Globus pallidus (tissue), 1 donor: ENCODE results near the gene CDH22.

ENCODE experiments used
- DNase-seq: peaks from one replicate; pipeline ENCODE4 v3.0.0-alpha.2; 2015; ENCODE audit warnings: low spot score

The CDH22 gene

GRCh38 chr20:46343348-46343974 lies 35.2 kb upstream of the CDH22 start:
- no peak for DNase-seq

GRCh38 chr20:46342451-46343347 lies 34.4 kb upstream of the CDH22 start:
- DNase-seq: no peak

GRCh38 chr20:46342010-46342378 lies 33.7 kb upstream of the CDH22 start:
- DNase-seq: no peak

DNA sequence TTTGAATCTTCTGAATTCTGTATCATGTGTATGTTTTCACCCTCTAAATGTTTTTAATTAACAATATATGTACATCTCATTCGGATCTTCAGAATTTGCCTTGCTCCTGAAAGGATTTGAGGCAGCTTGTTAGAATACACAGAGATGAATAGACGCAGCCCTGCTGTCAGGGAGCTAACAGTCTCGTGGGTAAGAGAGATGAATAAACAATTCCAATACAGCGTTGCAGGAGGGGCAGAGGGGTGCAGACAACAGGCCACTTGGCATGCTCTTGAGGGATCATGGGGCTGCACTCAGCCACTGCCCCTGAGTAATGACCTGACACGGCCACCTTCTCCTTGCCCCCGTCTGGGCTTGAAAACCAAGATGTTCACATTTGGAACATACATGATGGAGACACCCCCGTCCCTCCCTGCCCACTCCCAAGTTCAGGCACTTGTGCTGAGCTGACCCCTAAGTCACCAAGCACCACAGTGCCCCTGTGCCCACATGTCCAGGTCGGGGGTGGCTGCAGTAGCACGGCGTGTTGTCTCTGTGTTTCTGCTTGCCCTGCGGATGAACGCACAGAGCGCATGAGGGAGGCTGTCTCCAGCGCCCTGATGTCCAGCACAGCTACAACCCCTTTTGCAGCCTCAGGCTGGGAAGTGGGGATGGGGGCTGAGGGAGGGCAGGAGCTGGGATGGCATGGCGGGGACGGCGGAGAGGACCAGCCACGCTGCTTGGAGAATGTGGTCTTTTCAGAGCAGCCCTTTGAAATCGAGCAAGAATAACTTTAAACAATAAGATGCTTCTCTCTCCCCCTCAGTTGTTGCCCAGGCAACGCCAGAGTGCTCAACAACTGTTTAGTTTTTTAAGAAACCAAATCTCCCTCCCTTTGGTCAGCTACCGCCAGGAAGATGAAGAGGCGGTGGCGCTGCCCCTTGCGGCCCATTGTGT lies 33.0 kb upstream of the CDH22 start:
- no peak for DNase-seq

DNA sequence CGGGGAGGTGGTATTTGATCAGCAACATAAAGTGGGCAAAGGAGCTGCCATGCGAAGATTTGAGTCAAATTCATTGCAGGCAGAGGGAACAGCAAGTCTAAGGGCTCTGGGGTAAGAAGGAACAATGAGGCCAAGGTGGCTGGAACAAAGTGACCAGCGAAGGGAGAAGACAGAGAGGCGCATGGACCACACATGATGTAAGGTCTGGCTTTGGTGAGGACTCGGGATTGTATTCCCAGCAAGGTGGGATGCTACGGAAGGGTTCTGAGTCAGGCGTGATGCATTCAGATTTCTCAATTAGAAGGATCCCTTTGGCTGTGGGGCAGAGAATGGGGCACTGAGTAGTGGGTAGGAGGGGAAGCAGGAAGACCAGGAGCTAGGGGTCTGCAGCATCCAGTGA lies 30.7 kb upstream of the CDH22 start:
- DNase-seq: no peak

- no peak for DNase-seq
Observed at GRCh38 chr20:46336735-46337134, 28.4 kb upstream of the CDH22 start.

- no peak for DNase-seq
Observed at GRCh38 chr20:46334303-46334904, 26.1 kb upstream of the CDH22 start.

- no peak for DNase-seq
Observed at GRCh38 chr20:46333161-46333991, 25.1 kb upstream of the CDH22 start.

DNA sequence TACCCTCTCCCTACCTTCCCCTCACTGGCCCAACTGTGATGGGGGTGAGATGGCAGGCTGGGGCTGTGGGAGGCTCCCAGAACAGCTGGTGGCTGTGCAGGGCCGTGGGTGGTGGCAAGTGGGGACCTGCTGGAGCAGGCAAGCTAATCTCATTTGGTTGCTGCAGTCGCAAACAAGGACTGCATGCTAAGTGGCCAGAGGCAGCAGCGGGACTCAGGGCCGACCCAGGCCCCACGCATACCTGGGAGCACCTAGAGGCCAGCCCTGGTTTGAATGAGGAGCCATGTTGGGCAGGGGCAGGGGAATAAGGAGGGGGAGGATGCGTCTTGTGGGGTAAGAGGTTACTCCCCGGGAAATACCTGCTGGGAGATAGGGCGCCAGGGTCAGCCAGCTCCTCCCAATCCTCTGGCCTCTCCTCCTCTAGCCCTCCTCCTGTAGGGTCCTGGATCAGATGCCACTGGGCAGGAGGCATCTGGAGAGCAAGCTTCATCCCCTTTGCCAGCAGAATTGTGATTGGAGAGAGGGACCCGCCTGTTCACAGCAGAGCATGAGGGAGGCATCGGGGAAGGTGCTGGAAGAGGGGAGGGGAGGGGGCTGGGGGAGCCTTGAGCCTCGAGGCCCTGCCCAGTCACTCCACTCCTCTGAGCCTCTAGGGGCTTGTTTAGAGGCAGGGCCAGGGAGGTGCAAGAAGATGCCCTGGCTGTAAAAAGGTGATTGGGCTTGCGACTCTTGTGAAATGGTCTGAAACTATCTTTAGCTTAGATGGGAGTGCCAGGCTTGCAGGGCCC lies 24.3 kb upstream of the CDH22 start:
- no peak for DNase-seq

DNA sequence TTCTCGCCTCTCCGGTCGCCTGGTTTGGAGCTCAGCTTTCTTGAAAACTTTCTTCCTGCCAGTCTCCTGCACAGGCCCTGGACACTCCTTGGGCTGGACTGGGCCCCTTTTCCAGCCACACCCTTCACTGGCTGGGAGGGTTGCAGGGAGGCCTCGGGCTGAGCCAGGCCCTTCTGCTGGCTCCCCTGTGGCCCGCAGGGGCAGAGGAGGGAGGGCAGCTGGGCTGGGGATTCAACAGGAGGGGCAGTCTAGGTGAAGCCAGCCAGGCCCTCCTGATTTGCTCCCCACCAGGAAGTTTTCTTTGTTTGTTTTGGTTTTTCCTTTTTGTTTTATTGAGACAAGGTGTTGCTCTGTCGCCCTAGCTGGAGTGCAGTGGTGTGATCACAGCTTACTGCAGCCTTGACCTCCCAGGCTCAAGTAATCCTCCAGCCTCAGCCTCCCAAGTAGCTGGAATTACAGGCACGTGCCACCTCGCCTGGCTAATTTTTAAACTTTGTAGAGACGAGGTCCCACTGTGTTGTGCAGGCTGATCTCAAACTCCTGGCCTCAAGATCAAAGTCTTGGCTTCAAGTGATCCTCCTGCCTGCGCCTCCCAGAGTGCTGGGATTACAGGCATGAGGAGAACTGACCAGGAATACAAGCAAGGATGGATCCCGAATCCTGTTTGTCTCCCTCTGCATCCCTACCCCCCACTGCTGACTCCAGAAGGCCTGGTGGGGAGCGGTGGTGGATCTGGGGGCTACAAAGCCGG lies 23.5 kb upstream of the CDH22 start:
- no peak for DNase-seq

DNA sequence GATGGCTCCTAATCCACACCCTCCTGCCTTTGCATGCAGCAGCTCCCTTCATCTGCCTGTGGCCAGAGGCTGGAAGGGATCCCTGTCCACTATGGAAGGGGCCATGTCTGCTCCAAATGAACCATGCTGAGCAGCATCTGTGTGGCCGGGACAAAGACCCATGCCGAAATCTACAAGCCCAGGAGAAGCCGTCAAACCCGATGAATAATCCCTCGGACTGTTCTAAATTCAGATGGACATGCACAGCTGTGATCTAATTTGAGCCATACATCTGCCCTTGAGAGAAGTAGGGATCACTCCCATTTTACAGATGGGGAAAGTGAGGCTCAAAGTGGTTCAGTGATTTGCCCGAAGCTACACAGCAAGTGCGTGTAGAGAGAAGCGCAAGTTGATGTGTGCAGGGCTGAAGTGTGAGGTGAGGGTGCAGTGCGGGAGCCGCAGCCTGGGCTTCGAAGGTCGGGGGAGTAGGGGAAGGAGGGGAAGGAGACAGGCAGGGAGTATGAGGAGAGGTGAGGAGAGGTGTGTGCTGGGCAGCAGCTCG lies 22.6 kb upstream of the CDH22 start:
- DNase-seq: no peak

- DNase-seq: no peak
Observed at GRCh38 chr20:46330072-46330763, 21.9 kb upstream of the CDH22 start.

DNA sequence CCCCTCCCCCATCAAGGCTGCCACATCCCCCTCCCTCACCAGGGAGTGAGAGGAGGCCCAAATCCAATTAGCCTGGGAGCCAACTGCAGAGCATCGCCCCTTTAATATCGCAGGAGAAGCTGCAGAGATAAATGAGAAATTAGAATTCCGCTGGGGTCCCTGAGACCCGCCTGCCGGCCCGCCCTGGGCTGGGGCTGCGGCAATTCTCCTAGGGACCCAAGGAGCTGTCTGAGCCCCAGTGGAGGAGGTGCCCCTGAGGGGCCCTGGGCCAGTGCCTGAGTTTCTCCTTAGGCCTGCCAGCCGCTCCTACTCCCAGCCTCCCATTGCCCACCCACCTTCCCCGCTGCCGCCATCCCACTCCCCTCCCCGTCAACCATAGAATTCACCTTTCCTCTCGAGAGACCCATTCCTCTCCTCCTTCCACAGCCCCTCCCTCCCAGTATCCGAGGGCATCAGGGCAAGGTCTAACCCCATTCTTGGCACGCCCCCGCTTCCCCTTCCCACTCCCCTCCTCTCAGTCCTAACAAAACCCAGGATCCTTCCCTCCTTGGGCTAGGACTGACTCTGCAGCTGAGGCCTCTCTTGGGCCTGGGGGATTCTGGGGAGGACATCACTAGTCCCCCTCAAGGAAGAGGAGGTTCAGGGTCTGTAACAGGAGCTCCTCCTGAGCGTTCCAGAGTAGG lies 20.0 kb upstream of the CDH22 start:
- DNase-seq: no peak

DNA sequence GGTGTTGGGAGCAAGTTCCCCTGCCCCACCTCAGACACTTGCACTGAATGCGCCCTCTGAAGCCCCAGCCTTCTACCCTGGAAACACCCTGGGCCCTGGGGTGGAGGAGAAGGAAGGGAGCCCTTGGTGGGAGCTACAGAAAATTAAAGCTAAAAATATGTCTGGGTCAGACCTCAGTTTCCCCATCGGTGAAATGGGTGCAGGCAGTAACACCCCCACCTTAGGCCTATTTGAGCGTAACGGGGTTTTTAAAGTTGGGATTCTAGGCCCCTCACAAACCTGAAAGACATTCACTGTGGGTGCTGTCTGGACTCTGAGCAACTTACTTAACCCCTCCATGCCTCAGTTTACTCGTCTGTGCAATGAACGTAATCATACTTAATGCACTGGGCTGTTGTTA lies 19.3 kb upstream of the CDH22 start:
- DNase-seq: no peak

DNA sequence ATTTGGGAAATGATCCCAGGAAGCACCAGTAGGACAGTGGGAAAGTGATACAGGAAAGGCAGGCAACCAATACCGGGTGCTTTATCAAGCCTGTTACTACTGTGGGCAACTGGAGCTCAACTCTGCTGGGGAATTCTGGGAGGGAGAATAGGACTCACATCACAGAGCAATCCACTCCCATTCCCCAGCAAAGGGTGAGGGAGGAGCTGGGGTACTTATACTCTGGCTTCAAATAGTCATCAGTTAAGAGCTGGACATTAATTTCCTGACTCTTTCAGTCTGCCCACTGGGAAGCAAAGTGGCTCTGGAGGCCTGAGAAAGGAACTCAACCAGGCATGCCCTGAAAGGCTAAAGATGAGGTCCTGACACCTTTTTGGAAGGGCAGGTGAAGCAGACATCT lies 17.5 kb upstream of the CDH22 start:
- DNase-seq: no peak

DNA sequence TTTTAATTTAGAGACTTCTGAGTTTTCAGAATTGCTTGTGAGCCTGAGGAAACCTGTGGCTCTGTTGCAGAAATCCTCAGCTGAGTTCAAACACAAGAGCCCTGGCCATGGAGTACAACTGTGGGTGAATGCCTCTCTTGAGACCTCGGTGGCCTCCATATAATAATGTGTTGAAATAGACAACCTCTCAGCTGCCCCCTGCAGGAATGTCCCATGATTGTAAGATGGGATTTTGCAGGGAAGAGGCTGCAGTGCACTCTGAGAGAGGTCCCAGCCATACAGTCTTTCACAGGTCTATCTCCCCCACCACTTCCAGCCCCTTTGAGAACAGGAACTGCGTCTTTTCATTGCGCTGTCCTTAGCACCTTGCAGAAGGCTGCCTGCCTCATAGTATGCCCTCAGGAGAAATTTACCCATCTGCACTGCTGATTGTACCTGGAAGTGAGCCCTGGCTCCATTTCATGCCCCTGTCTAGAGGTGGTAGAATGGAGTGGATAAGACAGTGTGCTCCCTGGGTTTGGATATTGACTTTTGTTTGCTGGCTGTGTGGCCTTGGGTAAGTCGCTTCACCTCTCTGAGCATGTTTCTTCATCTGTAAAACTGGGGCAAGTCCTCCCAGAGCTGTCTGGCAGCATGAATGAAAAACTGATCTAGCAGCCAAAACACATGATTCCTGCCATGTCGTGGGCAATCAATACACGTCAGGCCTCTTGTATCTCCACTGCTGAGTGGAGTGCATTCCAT lies 16.8 kb upstream of the CDH22 start:
- DNase-seq: no peak

- DNase-seq: no peak
Observed at GRCh38 chr20:46324379-46324778, 16.1 kb upstream of the CDH22 start.
